H1 (cell line): ENCODE data around the gene ZC3H7B. TPM values are rescaled to one million over a fixed set of nuclear protein-coding genes. Genes with fewer than 3 reads are reported as not detected.

Source experiments
- CTCF ChIA-PET: fragments of 300-600 bp; sonication (Branson Sonifier 250); formaldehyde crosslinking; loops from one replicate; lab custom pipeline; 2021; ENCODE audit not compliant: partially characterized antibody; lab: Charles Lee
- POLR2A ChIA-PET: fragments of 300-600 bp; sonication (Branson Sonifier 250); formaldehyde crosslinking; loops from one replicate; lab custom pipeline; 2021; ENCODE audit warnings: inconsistent platforms; ENCODE audit not compliant: partially characterized antibody; lab: Charles Lee
- DNase-seq, 2 experiments: peaks; one replicate each; pipeline versions ENCODE4 v3.0.0 to v3.0.0-alpha.2; 2010 to 2022; ENCODE audit warnings: low spot score in 2 of 2, low read depth in 1 of 2, mixed read lengths in 1 of 2
- FAIRE-seq: peaks from 2 replicates; lab custom pipeline; 2011; peaks lifted over from hg19 to GRCh38; lab: Jason Lieb, UNC
- H2AFZ ChIP-seq: 2 replicates; pipeline ENCODE4 v1.8.1; 2012; ENCODE audit warnings: low read length, inconsistent platforms
- H2AK5ac ChIP-seq: 2 replicates; pipeline ENCODE4 v1.6.1; 2013; ENCODE audit warnings: low read depth, low read length
- H2BK120ac ChIP-seq: replicated peaks from 2 replicates; pipeline ENCODE3; 2013; ENCODE audit warnings: low read depth, low read length, inconsistent platforms
- H2BK12ac ChIP-seq: 2 replicates; pipeline ENCODE4 v1.6.1; 2013; ENCODE audit warnings: low read depth, low read length
- H2BK15ac ChIP-seq: 2 replicates; pipeline ENCODE4 v1.6.1; 2013; ENCODE audit warnings: low read length
- H2BK20ac ChIP-seq: 2 replicates; pipeline ENCODE4 v1.6.1; 2013; ENCODE audit warnings: low read length
- H2BK5ac ChIP-seq: 2 replicates; pipeline ENCODE4 v1.6.1; 2013; ENCODE audit warnings: low read depth, low read length
- H3K14ac ChIP-seq: 2 replicates; pipeline ENCODE4 v1.6.1; 2013; ENCODE audit warnings: inconsistent platforms; ENCODE audit not compliant: insufficient read length
- H3K18ac ChIP-seq: 2 replicates; pipeline ENCODE4 v1.6.1; 2013; ENCODE audit warnings: low read length; ENCODE audit errors: extremely low read depth
- H3K23ac ChIP-seq: 2 replicates; pipeline ENCODE4 v1.6.1; 2013; ENCODE audit warnings: inconsistent platforms; ENCODE audit not compliant: insufficient read length
- H3K23me2 ChIP-seq: 2 replicates; pipeline ENCODE4 v1.6.1; 2013; ENCODE audit warnings: low read depth, low read length
- H3K27ac ChIP-seq: 2 replicates; pipeline ENCODE4 v1.6.1; 2011; ENCODE audit warnings: low read depth, low read length, inconsistent platforms
- H3K27me3 ChIP-seq, 4 experiments: replicated peaks in 1 of 4; 1 replicate in 1 of 4; 2 replicates in 3 of 4; pipeline versions ENCODE4 v1.6.1 to v1.8.1; 2011 to 2013; ENCODE audit warnings: low read length in 3 of 4, mild to moderate bottlenecking in 3 of 4, inconsistent platforms in 2 of 4, mixed read lengths in 2 of 4, moderate library complexity in 1 of 4; ENCODE audit not compliant: control insufficient read depth in 3 of 4, insufficient read depth in 3 of 4; ENCODE audit errors: extremely low read depth in 1 of 4
- H3K36me3 ChIP-seq, 4 experiments: 2 replicates each; pipeline versions ENCODE4 v1.6.1 to v1.8.1; 2011 to 2013; ENCODE audit warnings: mild to moderate bottlenecking in 4 of 4, low read length in 3 of 4, moderate library complexity in 2 of 4, control low read depth in 1 of 4, inconsistent platforms in 1 of 4; ENCODE audit not compliant: insufficient read depth in 4 of 4, control insufficient read depth in 2 of 4
- H3K4ac ChIP-seq: replicated peaks from 2 replicates; pipeline ENCODE3; 2013; ENCODE audit warnings: low read length, low read depth, mixed read lengths, inconsistent platforms; ENCODE audit not compliant: insufficient read length
- H3K4me1 ChIP-seq, 4 experiments: replicated peaks in 1 of 4; 1 replicate in 1 of 4; 2 replicates in 3 of 4; pipeline versions ENCODE4 v1.6.1 to v1.8.1; 2011 to 2013; ENCODE audit warnings: low read length in 3 of 4, inconsistent platforms in 2 of 4, mixed read lengths in 1 of 4; ENCODE audit not compliant: insufficient read depth in 4 of 4, control insufficient read depth in 3 of 4
- H3K4me2 ChIP-seq, 2 experiments: 2 replicates each; pipeline versions ENCODE4 v1.6.1 to v1.8.1; 2011 to 2013; ENCODE audit warnings: low read depth in 2 of 2, low read length in 2 of 2, control low read depth in 1 of 2, inconsistent platforms in 1 of 2, mild to moderate bottlenecking in 1 of 2; ENCODE audit not compliant: insufficient read depth in 1 of 2
- H3K4me3 ChIP-seq, 4 experiments: fragments of 200-600, 300-600 bp in 1 of 4; sonication (generic), shearing (Covaris generic), sonication (Bioruptor Twin) in 1 of 4; 2 replicates each; pipeline versions ENCODE4 v1.5.1 to v1.8.1; 2011 to 2016; ENCODE audit warnings: low read length in 4 of 4, low read depth in 3 of 4, control low read depth in 2 of 4, inconsistent platforms in 2 of 4, mild to moderate bottlenecking in 2 of 4, mixed read lengths in 1 of 4, moderate library complexity in 1 of 4; ENCODE audit not compliant: insufficient read depth in 2 of 4; ENCODE audit errors: extremely low read depth in 1 of 4
- H3K56ac ChIP-seq: replicated peaks from 2 replicates; pipeline ENCODE3; 2013; ENCODE audit warnings: low read depth, mild to moderate bottlenecking, mixed read lengths, low read length, inconsistent platforms; ENCODE audit not compliant: insufficient read length
- H3K79me1 ChIP-seq: 2 replicates; pipeline ENCODE4 v1.6.1; 2013; ENCODE audit warnings: low read depth, low read length, control low read depth
- H3K79me2 ChIP-seq, 2 experiments: 2 replicates each; pipeline versions ENCODE4 v1.6.1 to v1.8.1; 2012 to 2013; ENCODE audit warnings: low read length in 2 of 2, mild to moderate bottlenecking in 2 of 2, inconsistent platforms in 1 of 2; ENCODE audit not compliant: insufficient read depth in 2 of 2, control insufficient read depth in 1 of 2
- H3K9ac ChIP-seq, 4 experiments: replicated peaks in 1 of 4; 1 replicate in 1 of 4; 2 replicates in 3 of 4; pipeline versions ENCODE4 v1.6.1 to v1.8.1; 2011 to 2013; ENCODE audit warnings: low read depth in 3 of 4, low read length in 3 of 4, control low read depth in 2 of 4, mild to moderate bottlenecking in 2 of 4, moderate library complexity in 2 of 4, inconsistent platforms in 1 of 4; ENCODE audit errors: extremely low read depth in 1 of 4
- H3K9me3 ChIP-seq, 2 experiments: 2 replicates each; pipeline versions ENCODE4 v1.6.1 to v1.8.1; 2012 to 2013; ENCODE audit warnings: mild to moderate bottlenecking in 2 of 2, moderate library complexity in 2 of 2, control low read depth in 1 of 2, inconsistent platforms in 1 of 2, low read depth in 1 of 2, low read length in 1 of 2, mixed read lengths in 1 of 2; ENCODE audit not compliant: insufficient read depth in 2 of 2
- H4K20me1 ChIP-seq, 2 experiments: replicated peaks in 1 of 2; 2 replicates each; pipeline versions ENCODE3 to v1.8.1; 2011 to 2013; ENCODE audit warnings: inconsistent platforms in 2 of 2, low read length in 2 of 2, mild to moderate bottlenecking in 1 of 2; ENCODE audit not compliant: insufficient read depth in 2 of 2, control insufficient read depth in 1 of 2
- H4K5ac ChIP-seq: 2 replicates; pipeline ENCODE4 v1.6.1; 2013; ENCODE audit warnings: low read length, low read depth, mixed read lengths, inconsistent platforms; ENCODE audit not compliant: insufficient read length
- H4K8ac ChIP-seq: 2 replicates; pipeline ENCODE4 v1.8.0; 2013; ENCODE audit warnings: mild to moderate bottlenecking, moderate library complexity, low read length, inconsistent platforms; ENCODE audit not compliant: insufficient read depth; ENCODE audit errors: extremely low read depth
- H4K91ac ChIP-seq: replicated peaks from 2 replicates; pipeline ENCODE3; 2013; ENCODE audit warnings: low read length, mixed read lengths, inconsistent platforms; ENCODE audit not compliant: insufficient read length
- POU5F1 ChIP-seq: IDR thresholded peaks from 2 replicates; pipeline ENCODE4 v1.6.1; 2011; ENCODE audit warnings: low read depth, mild to moderate bottlenecking, low read length, moderate library complexity
- WGBS, 2 experiments: shearing (Covaris generic) in 1 of 2; methylation state at CpG; one replicate each; pipeline versions ENCODE4 v1.1.6 to v1.1.7; 2013 to 2015; ENCODE audit warnings: low lambda C conversion rate in 2 of 2, mixed read lengths in 2 of 2, inconsistent platforms in 1 of 2, low coverage in 1 of 2, missing lambda C conversion rate in 1 of 2; ENCODE audit not compliant: insufficient replicate concordance in 2 of 2, insufficient coverage in 1 of 2, insufficient read length in 1 of 2; ENCODE audit errors: extremely low coverage in 1 of 2, missing lambda C conversion rate in 1 of 2; 5-methylcytosine and 5-hydroxymethylcytosine counted together
- polyA plus RNA-seq, 7 experiments: library from polyadenylated mRNA; depleted of rRNA in 3 of 7; stranded (reverse) in 5 of 7; unstranded in 2 of 7; fragments of >200 nt in 5 of 7; fragments of 200-250 nt in 2 of 7; gene quantifications; 1 replicate in 5 of 7; 2 replicates in 1 of 7; 4 replicates in 1 of 7; pipeline versions ENCODE4 v1.2.1 to v1.2.3, GENCODE V29; 2011 to 2013; ENCODE audit warnings: missing spikeins in 2 of 7, mixed read lengths in 2 of 7
- total RNA-seq: library from RNA; stranded (reverse); fragmentation: NEBNext Ultra II Directional; extraction: Animal tissue kit (Norgen Biotek cat#: 25700); gene quantifications from 2 replicates; pipeline ENCODE4 v1.2.1, GENCODE V29; 2021

Gene ZC3H7B
- total and polyA plus RNA-seq, 2 of the 8 experiments (the other 6 are each of a cell fraction or from before 2014, with no cell fraction given): 35.5 to 78.6 TPM

- Histone ChIP-seq H3K27me3 (no peaks in the 10 kb centered on the region), H2BK5ac (no peak overlapping the region), H3K79me1 (peaks cover 13% of the 10 kb centered on the region), H3K36me3 (peaks cover 61 to 92% (median 77%) of the 10 kb centered on the region in 4 experiments), H3K4me2 (no peak overlapping the region), H3K9me3 (no peaks in the 10 kb centered on the region), H3K23me2 (no peaks in the 10 kb centered on the region), H3K27ac (no peak overlapping the region), H2BK15ac (no peak overlapping the region), H2BK120ac (no peak overlapping the region), H3K4me1 (peaks cover 0 to 4% (median under 1%) of the 10 kb centered on the region in 4 experiments; a peak in 2 of 7 replicates), H3K23ac (no peak overlapping the region), H3K4me3 (no peak overlapping the region), H3K56ac (no peak overlapping the region), H2AFZ (no peak overlapping the region), H3K18ac (no peak overlapping the region), H4K5ac (no peak overlapping the region), H4K8ac (no peak overlapping the region), H2BK20ac (no peak overlapping the region), H3K4ac (no peak overlapping the region), H3K79me2 (no peaks in the 10 kb centered on the region; a peak in 1 of 4 replicates), H2BK12ac (no peak overlapping the region), H4K91ac (no peak overlapping the region), H2AK5ac (no peak overlapping the region), H3K14ac (no peak overlapping the region), H4K20me1 (peaks cover 13 to 24% of the 10 kb centered on the region in 2 experiments), H3K9ac (no peak overlapping the region)
- no peak for TF ChIP-seq POU5F1
- 94% methylated on average over 12 of the region's 12 CpGs; no CpG with 5 or more reads in 1 of the 2 experiments for WGBS, 2 experiments
- DNase-seq: no peak
- POLR2A ChIA-PET: interaction anchor here (0.6 to 2.5 kb wide), 9 partner anchors 9 to 1391 kb away, joined by 3 to 13 read pairs (median 4); no protein-coding TSS in a partner anchor
- FAIRE-seq: no peak
- CTCF ChIA-PET: interaction anchor here (0.8 to 1.7 kb wide), 2 partner anchors 15 to 17 kb away, joined by 3 to 4 read pairs; no protein-coding TSS in a partner anchor
These were observed 39.6 kb upstream of the ZC3H7B start for GRCh38 chr22:41261541-41262249.
